Choroid plexus epithelial cell (primary cell): Measurements from ENCODE around the gene PLD1.

Source experiments
- DNase-seq: peaks from one replicate; pipeline ENCODE4 v3.0.0-alpha.2; 2010; ENCODE audit warnings: low read depth
- H3K4me3 ChIP-seq: 2 replicates; pipeline ENCODE4 v1.5.1; 2011; ENCODE audit warnings: low read depth, mild to moderate bottlenecking, control low read depth, low read length, moderate library complexity
- TF ChIP-seq, protein P1 (sequence below): conservative IDR thresholded peaks from 2 replicates; pipeline ENCODE4 v1.5.1; 2011; ENCODE audit warnings: low read depth, mild to moderate bottlenecking, control low read depth, inconsistent platforms, low read length, moderate library complexity

Gene PLD1

GRCh38 chr3:171559586-171559985, 250.7 kb downstream of the PLD1 start:
- no peak overlapping the region for H3K4me3 ChIP-seq
- DNase-seq, result no peak
- TF ChIP-seq, protein P1, sequence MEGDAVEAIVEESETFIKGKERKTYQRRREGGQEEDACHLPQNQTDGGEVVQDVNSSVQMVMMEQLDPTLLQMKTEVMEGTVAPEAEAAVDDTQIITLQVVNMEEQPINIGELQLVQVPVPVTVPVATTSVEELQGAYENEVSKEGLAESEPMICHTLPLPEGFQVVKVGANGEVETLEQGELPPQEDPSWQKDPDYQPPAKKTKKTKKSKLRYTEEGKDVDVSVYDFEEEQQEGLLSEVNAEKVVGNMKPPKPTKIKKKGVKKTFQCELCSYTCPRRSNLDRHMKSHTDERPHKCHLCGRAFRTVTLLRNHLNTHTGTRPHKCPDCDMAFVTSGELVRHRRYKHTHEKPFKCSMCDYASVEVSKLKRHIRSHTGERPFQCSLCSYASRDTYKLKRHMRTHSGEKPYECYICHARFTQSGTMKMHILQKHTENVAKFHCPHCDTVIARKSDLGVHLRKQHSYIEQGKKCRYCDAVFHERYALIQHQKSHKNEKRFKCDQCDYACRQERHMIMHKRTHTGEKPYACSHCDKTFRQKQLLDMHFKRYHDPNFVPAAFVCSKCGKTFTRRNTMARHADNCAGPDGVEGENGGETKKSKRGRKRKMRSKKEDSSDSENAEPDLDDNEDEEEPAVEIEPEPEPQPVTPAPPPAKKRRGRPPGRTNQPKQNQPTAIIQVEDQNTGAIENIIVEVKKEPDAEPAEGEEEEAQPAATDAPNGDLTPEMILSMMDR, result no peak

- no peak for DNase-seq
- H3K4me3 ChIP-seq, result no peak overlapping the region
- TF ChIP-seq, protein P1, result no peak
These were observed 252.0 kb downstream of the PLD1 start for GRCh38 chr3:171558188-171558696.

- DNase-seq, result no peak
- H3K4me3 ChIP-seq, result no peak overlapping the region
- TF ChIP-seq, protein P1, result no peak
These were observed 253.1 kb downstream of the PLD1 start for GRCh38 chr3:171557173-171557572.

GRCh38 chr3:171556574-171557145, 253.6 kb downstream of the PLD1 start:
- no peak overlapping the region for H3K4me3 ChIP-seq
- DNase-seq, result peak; percentile 46
- TF ChIP-seq, protein P1, result no peak

DNA sequence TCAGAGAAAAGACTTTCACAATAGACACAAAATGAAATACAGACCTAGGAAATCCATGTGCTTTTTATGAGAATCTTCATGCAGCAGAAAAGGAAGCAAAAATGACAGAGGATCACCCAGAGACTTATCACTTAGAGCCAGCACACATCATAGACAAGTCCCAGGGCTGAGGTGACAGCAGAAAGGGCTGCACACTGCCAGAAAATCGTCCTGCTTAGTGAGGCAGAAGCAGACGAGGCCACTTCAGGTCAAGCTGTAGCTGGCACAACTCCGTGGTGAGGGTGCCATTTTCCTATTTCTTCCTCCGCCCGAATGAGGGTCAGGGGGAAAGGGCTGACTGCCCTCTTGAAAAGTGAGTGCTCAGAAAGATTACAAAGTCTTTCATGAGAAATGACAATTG, 254.1 kb downstream of the PLD1 start:
- DNase-seq, result no peak
- H3K4me3 ChIP-seq, result no peak overlapping the region
- TF ChIP-seq, protein P1, result no peak

- TF ChIP-seq, protein P1, result no peak
- H3K4me3 ChIP-seq, result no peak overlapping the region
- DNase-seq, result no peak
These were observed 257.2 kb downstream of the PLD1 start for GRCh38 chr3:171553086-171553485.

- no peak overlapping the region for H3K4me3 ChIP-seq
- no peak for DNase-seq
- TF ChIP-seq, protein P1, result no peak
These were observed 257.8 kb downstream of the PLD1 start for GRCh38 chr3:171552531-171552930.
